NCI-H187 (cell line): Measurements from ENCODE around the gene PITPNM3.

Experiments
- DNase-seq, 2 experiments: peaks; one replicate each; lab custom pipeline; 2025; lab: John Stamatoyannopoulos, UW

PITPNM3 gene

GRCh38 chr17:6443692-6444570, 112.4 kb downstream of the PITPNM3 start, which contains the start of gene PIMREG:
TSS of gene PIMREG (plus strand) at chr17:6444455. CDS start at chr17:6445111, 656 bp downstream.
- peak; percentile 86 to 94 for DNase-seq

DNA sequence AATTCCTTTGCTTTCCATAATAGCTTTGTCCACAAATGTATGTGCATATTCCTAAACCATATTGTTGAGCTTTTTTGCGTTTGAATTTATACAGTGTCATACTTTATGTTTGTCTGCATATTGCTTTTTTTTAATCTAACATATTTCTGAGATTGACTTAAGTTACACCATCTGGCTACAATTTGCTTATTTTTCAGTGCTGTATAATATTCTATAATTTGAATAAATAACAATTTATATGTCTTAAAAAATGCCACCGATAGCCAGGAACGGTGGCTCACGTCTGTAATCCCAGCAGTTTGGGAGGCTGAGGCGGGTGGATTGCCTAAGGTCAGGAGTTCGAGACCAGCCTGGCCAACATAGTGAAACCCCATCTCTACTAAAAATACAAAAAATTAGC, 113.6 kb downstream of the PITPNM3 start:
- DNase-seq = no peak

DNA sequence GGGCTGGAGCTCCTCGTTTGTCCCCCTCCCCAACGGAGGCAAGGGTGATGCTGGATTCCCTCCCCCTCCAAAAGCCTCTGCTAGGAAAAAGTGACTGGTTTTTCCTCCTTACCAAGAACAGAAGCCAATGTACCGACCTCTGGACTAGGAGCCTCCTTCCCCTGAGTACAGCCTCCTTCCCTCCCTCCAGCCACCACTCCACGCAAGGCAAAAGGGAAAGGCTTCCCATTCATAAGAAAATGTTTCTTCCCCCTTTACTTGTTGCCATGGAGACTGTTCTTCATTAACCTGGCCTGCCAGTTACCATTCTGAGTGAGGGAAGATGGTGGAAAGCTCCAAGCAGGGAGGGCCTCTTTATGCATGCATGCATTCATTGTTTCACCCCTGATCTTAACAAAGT, 116.4 kb downstream of the PITPNM3 start:
- DNase-seq = no peak

DNA sequence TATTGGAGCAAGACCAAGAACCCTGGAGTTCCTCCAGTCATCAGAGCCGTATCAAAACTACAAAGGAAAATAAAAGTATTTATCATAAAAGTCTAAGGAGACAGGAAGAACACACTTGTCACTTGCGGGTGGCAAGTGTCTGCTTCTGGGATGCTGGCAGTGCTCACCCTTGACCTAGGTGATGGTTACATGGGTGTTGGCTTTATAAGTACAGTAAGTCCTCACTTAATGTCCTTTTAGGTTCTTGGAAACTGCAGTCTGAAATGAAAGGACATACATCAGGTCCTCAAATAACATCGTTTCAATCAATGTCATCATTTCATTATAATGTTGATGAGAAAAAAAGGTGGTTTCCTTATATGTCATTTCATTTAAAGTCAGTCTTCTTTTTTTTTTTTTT, 118.4 kb downstream of the PITPNM3 start:
- DNase-seq = no peak

DNA sequence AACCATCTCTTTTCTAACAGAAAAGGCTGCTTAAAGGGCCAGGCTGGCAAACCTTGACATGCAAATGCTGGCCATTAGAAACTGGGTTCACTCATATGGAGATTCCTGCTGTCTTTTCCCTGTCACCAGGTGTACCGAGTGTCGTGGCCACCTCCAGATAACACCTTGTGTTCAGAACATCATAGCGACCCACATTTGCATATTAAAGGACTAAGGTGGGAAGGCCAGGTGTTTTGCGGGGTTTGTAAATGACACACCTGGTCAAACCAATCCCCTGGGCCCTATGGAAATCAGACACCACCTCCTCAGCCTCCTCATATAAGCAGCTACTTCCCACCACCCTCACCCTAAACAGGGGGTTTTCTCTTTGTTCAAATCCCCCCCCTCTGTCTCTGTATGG, 118.9 kb downstream of the PITPNM3 start:
- peak in 1 of 2 experiments; percentile 6 for DNase-seq

GRCh38 chr17:6435968-6436367, 120.4 kb downstream of the PITPNM3 start:
- DNase-seq = peak; percentile 17 to 26

GRCh38 chr17:6435051-6435450, 121.3 kb downstream of the PITPNM3 start, which contains the start of gene AIPL1:
TSS of gene AIPL1 (minus strand) at chr17:6435121. CDS start at chr17:6435104, 17 bp downstream.
- no peak for DNase-seq

DNA sequence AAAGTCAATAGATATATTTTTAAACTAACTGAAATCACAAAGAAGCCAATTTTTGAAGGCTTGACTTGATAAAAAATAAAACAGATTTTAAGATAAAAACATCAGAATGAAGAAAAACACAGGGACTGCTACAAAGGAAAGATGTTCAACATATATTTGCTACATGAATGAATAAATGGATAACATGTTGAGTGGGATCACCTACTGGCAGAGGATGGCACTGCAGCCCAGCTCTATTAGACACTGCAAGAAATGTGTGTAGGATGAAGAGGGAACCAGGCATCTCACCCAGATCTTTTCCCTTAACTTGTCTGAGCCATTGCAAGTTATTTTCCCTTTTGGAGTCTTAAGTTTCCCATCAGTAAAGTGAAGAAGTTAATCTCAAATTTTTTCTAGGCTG, 125.6 kb downstream of the PITPNM3 start:
- no peak for DNase-seq

GRCh38 chr17:6429266-6429665, 127.1 kb downstream of the PITPNM3 start:
- no peak for DNase-seq

- no peak for DNase-seq
These were observed 128.0 kb downstream of the PITPNM3 start for GRCh38 chr17:6428207-6428965.

DNA sequence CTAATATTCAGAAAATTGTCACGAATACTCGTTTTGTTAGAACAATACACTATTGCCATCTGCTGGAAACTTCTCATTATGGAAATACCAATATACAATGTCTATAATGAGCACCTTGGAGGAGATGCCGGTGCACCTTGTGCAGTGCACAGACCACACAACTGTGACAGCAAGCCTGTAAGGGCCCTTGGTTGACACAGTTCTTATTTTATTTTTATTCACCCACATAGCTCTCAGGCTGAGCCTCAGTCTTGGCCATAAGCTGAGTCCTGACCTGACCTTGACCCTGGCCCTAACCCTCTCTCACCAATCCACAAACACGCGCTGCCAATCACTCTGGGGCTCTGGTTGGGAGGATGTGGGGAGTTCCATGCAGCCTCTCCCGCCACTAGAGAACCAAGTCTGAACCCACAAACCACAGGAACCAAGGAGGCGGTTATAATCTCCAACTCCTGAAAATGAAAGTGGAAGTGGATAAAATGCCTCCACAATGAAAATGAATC, 129.0 kb downstream of the PITPNM3 start:
- DNase-seq = no peak

GRCh38 chr17:6426356-6427101, 129.8 kb downstream of the PITPNM3 start:
- no peak for DNase-seq

- DNase-seq = no peak
These were observed 130.9 kb downstream of the PITPNM3 start for GRCh38 chr17:6425407-6425806.

- DNase-seq = no peak
These were observed 132.4 kb downstream of the PITPNM3 start for GRCh38 chr17:6423931-6424330.

DNA sequence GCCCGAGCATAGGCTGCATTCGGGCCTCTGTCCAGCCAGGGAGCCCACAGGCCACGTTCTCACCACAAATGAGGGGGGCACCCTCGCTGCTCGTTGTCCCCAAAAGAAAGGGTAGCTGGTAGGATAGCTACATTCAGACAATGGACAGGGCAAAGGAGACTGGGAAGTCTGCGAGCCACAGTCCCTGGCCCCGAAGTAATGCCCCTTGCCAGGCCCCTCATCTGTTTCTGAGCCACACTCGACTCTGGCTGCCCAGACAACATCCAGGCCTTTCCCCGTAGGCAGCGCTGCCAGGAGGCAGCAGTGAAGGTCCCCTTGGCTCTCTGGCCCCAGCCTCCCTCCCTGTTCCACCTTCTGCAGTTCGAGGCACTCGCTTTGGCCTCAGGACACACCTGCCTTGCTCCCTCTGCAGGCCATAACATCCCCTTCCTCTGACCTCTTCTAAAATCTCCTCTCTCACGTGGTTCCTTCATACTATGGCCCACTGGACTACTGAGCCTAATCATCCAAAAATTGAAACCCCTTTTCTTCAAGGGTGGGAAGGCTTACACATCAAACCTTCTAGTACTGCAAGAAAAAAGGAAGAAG, 133.6 kb downstream of the PITPNM3 start:
- DNase-seq = no peak

GRCh38 chr17:6421700-6422604, 134.4 kb downstream of the PITPNM3 start:
- peak; percentile 12 to 15 for DNase-seq

GRCh38 chr17:6420173-6420641, 136.1 kb downstream of the PITPNM3 start:
- DNase-seq = peak; percentile 15 to 35

- DNase-seq = no peak
These were observed 140.7 kb downstream of the PITPNM3 start for GRCh38 chr17:6415616-6416015.

DNA sequence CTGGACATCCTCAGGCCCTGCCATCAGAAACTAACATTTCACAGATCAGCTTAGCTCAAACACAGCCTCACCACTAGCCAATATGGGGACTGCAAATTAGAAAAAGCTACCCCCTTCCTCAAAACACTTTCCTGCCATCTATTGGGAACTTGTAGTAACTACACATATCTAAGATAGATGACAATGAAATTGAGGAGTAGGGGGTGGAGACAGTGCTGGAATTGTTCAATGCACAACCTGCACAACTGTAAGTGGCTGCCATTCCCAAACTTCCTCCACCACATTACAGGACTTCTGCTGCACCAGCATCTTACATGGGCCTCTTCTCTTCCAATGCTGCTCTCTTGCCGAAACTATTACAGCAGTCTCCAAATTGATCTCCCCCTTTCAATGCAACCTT, 143.3 kb downstream of the PITPNM3 start:
- no peak for DNase-seq

DNA sequence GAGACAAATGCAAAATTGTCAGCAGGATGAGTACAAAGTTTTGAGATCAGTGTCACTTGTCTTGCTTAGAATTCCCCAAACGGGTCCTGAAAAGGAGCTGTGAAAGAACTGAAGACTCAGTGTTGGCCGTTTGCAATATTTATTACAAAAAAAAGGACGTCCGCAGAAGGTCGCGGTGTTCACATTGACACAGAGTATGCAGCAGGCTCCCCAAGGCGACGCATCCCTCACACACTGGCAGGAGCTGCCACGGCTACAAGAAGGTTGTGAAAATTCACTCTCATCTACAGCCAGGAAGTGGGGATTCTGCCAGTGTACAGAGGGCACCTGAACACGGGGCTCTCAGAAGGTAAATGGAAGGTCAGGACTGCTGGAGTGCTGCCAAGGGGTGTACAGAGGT, 147.6 kb downstream of the PITPNM3 start:
- DNase-seq = no peak
